Fibroblast of pulmonary artery (primary cell): Measurements from ENCODE around the gene GPR55.
A peak's percentile ranks its signal among the peaks of the same experiment; 100 is the strongest.

Experiments used
- DNase-seq: peaks from one replicate; pipeline ENCODE4 v3.0.0-alpha.2; 2010; ENCODE audit warnings: low read depth
- H3K4me3 ChIP-seq: replicated peaks from 2 replicates; pipeline ENCODE4 v1.5.1; 2011; ENCODE audit warnings: low read depth, mild to moderate bottlenecking, control low read depth, low read length, moderate library complexity
- TF ChIP-seq, protein P1 (sequence below): IDR thresholded peaks from 2 replicates; pipeline ENCODE4 v1.5.1; 2011; ENCODE audit warnings: mild to moderate bottlenecking, control low read depth, low read length, inconsistent platforms; ENCODE audit errors: missing control alignments

GPR55 gene

DNA sequence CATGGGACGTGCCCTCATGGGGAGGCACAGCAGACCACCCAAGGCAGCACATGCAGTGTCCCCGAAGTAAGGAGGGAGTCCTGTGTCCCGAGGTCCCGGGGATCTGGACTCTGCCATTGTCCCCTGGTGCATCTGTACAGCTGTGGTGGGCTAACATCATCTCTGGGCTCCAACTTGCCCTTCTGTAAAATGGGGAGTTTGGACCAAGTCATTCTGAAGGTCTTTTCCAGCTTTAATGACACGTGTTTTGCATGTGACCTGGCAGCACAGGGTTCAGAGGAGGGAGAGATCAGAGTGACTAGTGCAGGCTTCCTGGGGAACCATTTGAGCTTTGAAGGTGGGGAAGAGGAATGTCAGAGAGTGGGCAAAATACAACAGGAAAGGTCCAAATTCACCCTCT lies 38.8 kb downstream of the GPR55 start:
- no peak for DNase-seq
- TF ChIP-seq, protein P1, sequence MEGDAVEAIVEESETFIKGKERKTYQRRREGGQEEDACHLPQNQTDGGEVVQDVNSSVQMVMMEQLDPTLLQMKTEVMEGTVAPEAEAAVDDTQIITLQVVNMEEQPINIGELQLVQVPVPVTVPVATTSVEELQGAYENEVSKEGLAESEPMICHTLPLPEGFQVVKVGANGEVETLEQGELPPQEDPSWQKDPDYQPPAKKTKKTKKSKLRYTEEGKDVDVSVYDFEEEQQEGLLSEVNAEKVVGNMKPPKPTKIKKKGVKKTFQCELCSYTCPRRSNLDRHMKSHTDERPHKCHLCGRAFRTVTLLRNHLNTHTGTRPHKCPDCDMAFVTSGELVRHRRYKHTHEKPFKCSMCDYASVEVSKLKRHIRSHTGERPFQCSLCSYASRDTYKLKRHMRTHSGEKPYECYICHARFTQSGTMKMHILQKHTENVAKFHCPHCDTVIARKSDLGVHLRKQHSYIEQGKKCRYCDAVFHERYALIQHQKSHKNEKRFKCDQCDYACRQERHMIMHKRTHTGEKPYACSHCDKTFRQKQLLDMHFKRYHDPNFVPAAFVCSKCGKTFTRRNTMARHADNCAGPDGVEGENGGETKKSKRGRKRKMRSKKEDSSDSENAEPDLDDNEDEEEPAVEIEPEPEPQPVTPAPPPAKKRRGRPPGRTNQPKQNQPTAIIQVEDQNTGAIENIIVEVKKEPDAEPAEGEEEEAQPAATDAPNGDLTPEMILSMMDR, result no peak

GRCh38 chr2:230885463-230886130 lies 39.4 kb downstream of the GPR55 start:
- H3K4me3 ChIP-seq, result no peak overlapping the region

More for the DNA sequence above, 38.8 kb downstream of the GPR55 start:
- no peak overlapping the region for H3K4me3 ChIP-seq

GRCh38 chr2:230881840-230882239 lies 43.2 kb downstream of the GPR55 start:
- no peak for DNase-seq
- TF ChIP-seq, protein P1, result no peak
- H3K4me3 ChIP-seq, result no peak overlapping the region

More at GRCh38 chr2:230885463-230886130, 39.4 kb downstream of the GPR55 start:
- peak; percentile 67 for DNase-seq
- TF ChIP-seq, protein P1, result no peak

DNA sequence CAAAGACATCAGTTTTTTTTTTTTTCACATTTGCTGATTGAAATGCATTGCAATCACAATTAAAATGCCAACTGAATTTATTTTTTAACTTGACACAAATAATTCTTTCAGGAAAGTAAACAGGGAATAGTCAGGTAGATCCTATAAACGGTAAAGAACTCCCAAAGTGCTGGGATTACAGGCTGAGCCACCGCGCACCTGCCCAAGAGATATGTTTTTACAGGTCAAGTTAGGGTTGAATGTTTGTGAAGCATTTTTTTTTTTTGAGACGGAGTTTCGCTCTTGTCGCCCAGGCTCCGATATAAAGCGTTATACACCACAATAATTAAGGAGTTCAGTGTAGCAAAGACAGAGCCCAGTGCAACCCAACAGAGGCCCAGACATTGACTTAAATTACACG lies 45.2 kb downstream of the GPR55 start:
- DNase-seq, result no peak
- TF ChIP-seq, protein P1, result no peak
- no peak overlapping the region for H3K4me3 ChIP-seq

GRCh38 chr2:230879271-230879882 lies 45.7 kb downstream of the GPR55 start:
- no peak for DNase-seq
- TF ChIP-seq, protein P1, result no peak
- H3K4me3 ChIP-seq, result no peak overlapping the region

DNA sequence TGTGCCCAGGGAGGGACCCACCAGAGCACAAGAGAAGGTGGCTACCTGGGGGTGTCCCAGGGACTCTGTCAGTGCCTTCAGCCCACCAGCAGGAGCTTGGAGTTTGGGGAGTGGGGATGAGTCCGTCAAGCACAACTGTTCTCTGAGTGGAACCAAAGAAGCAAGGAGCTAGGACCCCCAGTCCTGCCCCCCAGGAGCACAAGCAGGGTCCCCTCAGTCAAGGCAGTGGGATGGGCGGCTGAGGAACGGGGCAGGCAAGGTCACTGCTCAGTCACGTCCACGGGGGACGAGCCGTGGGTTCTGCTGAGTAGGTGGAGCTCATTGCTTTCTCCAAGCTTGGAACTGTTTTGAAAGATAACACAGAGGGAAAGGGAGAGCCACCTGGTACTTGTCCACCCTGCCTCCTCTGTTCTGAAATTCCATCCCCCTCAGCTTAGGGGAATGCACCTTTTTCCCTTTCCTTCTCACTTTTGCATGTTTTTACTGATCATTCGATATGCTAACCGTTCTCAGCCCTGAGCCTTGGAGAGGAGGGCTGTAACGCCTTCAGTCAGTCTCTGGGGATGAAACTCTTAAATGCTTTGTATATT lies 46.3 kb downstream of the GPR55 start:
- TF ChIP-seq, protein P1, result no peak
- H3K4me3 ChIP-seq, result no peak overlapping the region
- no peak for DNase-seq
